HL-60 (cell line): ENCODE data around the gene DRC7.

Experiments
- GABPA ChIP-seq: IDR thresholded peaks from 2 replicates; pipeline ENCODE4 v1.6.1; 2012; ENCODE audit warnings: low read depth
- POLR2AphosphoS5 ChIP-seq: IDR thresholded peaks from 2 replicates; pipeline ENCODE4 v1.6.1; 2012; ENCODE audit warnings: low read depth
- SPI1 ChIP-seq: IDR thresholded peaks from 2 replicates; pipeline ENCODE4 v1.6.1; 2012; ENCODE audit warnings: low read depth, mild to moderate bottlenecking, borderline replicate concordance
- TF ChIP-seq, protein P1 (sequence below): IDR thresholded peaks from 2 replicates; pipeline ENCODE4 v1.6.1; 2012; ENCODE audit warnings: low read depth; ENCODE audit not compliant: insufficient replicate concordance
- TF ChIP-seq, protein P2 (sequence below): IDR thresholded peaks from one replicate; pipeline ENCODE4 v1.5.1; 2011; ENCODE audit warnings: low read length, control low read depth, inconsistent platforms; ENCODE audit not compliant: insufficient read depth

DNA sequence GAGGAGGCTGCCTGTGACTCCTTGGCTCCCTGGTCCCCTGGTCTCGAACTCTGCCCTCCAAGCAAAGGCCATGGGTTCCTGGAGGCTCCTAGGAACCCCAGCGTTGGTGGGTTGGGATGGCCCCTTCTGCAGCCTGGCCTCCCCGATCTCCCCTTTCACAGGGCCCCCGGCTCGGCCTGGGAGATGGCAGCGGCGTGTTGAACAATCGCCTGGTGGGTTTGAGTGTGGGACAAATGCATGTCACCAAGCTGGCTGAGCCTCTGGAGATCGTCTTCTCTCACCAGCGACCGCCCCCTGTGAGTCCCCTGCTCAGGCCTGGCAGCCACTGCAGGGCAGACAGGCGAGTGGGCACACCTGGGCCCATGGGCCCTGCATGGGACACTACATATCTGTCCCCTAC lies 15.6 kb upstream of the DRC7 start:
- TF ChIP-seq, protein P1, sequence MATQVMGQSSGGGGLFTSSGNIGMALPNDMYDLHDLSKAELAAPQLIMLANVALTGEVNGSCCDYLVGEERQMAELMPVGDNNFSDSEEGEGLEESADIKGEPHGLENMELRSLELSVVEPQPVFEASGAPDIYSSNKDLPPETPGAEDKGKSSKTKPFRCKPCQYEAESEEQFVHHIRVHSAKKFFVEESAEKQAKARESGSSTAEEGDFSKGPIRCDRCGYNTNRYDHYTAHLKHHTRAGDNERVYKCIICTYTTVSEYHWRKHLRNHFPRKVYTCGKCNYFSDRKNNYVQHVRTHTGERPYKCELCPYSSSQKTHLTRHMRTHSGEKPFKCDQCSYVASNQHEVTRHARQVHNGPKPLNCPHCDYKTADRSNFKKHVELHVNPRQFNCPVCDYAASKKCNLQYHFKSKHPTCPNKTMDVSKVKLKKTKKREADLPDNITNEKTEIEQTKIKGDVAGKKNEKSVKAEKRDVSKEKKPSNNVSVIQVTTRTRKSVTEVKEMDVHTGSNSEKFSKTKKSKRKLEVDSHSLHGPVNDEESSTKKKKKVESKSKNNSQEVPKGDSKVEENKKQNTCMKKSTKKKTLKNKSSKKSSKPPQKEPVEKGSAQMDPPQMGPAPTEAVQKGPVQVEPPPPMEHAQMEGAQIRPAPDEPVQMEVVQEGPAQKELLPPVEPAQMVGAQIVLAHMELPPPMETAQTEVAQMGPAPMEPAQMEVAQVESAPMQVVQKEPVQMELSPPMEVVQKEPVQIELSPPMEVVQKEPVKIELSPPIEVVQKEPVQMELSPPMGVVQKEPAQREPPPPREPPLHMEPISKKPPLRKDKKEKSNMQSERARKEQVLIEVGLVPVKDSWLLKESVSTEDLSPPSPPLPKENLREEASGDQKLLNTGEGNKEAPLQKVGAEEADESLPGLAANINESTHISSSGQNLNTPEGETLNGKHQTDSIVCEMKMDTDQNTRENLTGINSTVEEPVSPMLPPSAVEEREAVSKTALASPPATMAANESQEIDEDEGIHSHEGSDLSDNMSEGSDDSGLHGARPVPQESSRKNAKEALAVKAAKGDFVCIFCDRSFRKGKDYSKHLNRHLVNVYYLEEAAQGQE, result no peak
- TF ChIP-seq, protein P2, sequence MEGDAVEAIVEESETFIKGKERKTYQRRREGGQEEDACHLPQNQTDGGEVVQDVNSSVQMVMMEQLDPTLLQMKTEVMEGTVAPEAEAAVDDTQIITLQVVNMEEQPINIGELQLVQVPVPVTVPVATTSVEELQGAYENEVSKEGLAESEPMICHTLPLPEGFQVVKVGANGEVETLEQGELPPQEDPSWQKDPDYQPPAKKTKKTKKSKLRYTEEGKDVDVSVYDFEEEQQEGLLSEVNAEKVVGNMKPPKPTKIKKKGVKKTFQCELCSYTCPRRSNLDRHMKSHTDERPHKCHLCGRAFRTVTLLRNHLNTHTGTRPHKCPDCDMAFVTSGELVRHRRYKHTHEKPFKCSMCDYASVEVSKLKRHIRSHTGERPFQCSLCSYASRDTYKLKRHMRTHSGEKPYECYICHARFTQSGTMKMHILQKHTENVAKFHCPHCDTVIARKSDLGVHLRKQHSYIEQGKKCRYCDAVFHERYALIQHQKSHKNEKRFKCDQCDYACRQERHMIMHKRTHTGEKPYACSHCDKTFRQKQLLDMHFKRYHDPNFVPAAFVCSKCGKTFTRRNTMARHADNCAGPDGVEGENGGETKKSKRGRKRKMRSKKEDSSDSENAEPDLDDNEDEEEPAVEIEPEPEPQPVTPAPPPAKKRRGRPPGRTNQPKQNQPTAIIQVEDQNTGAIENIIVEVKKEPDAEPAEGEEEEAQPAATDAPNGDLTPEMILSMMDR, result no peak
- TF ChIP-seq POLR2AphosphoS5, result no peak
- no peak for TF ChIP-seq GABPA
- no peak for TF ChIP-seq SPI1
